ENCODE measurements around the gene GSTM4. TPM values are rescaled to one million over a fixed set of nuclear protein-coding genes. Genes with fewer than 3 reads are reported as not detected.

The GSTM4 gene
- total and polyA plus RNA-seq, 5 donors from 2014 or later, result 2.2 to 31.4 (median 14.4) TPM

DNA sequence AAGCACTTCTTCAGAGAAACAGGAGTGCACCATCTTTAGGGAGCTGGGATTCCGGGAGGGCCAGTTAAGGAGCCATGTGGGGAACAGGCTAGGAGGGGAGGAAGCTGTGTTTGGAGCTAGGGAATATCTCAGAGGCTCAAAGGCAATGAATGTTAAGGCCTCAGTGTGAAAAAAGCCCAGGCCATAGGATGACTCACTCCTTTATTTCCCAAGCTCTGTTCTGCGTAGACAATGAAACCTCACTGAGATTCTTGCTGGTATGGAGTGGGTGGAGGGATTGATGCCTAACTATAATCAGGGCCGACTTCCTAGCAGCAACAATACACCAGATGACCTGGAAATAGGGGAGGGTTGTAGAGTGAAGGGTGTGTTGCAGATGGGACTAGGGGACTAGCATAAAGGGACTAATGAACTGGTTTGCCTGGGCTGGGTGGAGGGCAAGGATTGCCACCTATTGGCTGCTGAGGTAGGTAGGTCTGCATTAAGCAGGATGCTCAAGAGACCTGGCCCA lies 38.6 kb upstream of the GSTM4 start:
- Histone ChIP-seq H3K4me3 (ENCODE audit: low read depth, low read length) (no peak overlapping the region), H3K27me3 (ENCODE audit: control insufficient read depth, insufficient read depth, low read length) (peaks cover 2% of the 10 kb centered on the region), H3K9me3 (ENCODE audit: control insufficient read depth in 2 of 2, low read length in 2 of 2) (no peaks in the 10 kb centered on the region), H3K27ac (ENCODE audit: insufficient read depth, low read length, poor library complexity, severe bottlenecking) (no peak overlapping the region), H3K36me3 (ENCODE audit: control insufficient read depth, insufficient read depth, low read length) (no peaks in the 10 kb centered on the region), H3K4me1 (ENCODE audit: control insufficient read depth, insufficient read depth, low read length, poor library complexity, severe bottlenecking) (peaks cover 31% of the 10 kb centered on the region)
- Mint-ChIP-seq H3K27me3 (peaks cover 4% of the 10 kb centered on the region), H3K27ac (peak overlapping the region; percentile 59 to 72 (median 66)), H3K4me1 (peaks cover 7 to 44% (median 33%) of the 10 kb centered on the region in 4 donors), H3K36me3 (peaks cover 5% of the 10 kb centered on the region), H3K9me3 (no peaks in the 10 kb centered on the region), H3K4me3 (peak overlapping the region in 2 of 4 donors; percentile 7 to 76)
- ATAC-seq (ENCODE audit: low read depth in 2 of 2) (no peak), DNase-seq (peak in 1 of 3 donors; percentile 21)

DNA sequence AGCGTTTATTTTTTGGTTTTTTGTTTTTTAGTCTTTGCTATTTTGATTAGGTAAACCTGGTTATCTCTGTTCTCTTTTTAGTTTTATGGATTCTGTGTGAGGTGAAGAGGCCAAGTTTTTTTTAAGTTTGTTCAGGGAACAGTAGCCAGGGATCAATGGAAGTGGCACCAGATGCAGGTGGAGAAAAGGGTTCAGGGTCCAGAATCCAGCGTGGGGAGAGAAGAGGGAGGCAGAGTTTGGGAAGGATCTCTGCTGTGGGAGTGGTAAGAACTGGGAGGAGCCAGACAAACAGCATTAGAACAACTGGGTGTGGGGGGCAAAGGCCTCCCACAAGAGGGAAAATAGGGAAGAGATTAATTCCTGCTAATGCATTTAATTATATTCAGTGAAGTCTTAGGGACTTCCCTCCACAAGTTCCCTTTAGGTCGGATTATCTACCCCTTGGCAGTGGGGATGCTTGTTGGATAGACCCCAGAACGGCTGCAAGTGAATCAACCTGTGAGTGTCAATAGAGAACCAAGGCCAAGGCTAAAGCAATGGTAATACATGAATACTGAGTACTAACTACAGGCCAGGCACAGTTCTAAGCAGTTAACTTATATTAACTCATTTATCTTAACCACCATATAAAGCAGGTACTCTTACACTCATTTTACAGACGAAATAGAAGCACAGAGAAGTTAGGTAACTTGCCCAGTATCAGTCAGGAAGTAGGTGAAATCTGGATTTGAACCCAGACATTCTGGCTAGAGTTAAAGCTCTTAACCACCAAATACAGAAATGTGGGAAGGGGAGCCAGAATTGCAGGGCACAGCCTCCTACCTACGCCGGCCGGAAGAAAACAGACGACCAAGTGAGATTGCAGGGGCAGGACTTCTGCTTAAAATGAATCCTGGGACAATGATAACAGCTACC lies 37.0 kb upstream of the GSTM4 start:
- peak overlapping the region; percentile 63 for H3K4me3 ChIP-seq (ENCODE audit: low read depth, low read length)
- H3K27ac ChIP-seq (ENCODE audit: insufficient read depth, low read length, poor library complexity, severe bottlenecking), result peak overlapping the region; percentile 85
- peaks cover 5% of the 10 kb centered on the region for H3K36me3 Mint-ChIP-seq
- H3K9me3 Mint-ChIP-seq, result no peaks in the 10 kb centered on the region
- ATAC-seq (ENCODE audit: low read depth in 2 of 2) (no peak), DNase-seq (no peak)
- H3K27ac Mint-ChIP-seq, result peak overlapping the region; percentile 94 to 98 (median 96)
- peak overlapping the region; percentile 96 to 99 (median 97) for H3K4me3 Mint-ChIP-seq
- H3K27me3 Mint-ChIP-seq, result peaks cover 4% of the 10 kb centered on the region
- no peaks in the 10 kb centered on the region for H3K36me3 ChIP-seq (ENCODE audit: control insufficient read depth, insufficient read depth, low read length)
- no peaks in the 10 kb centered on the region for H3K27me3 ChIP-seq (ENCODE audit: control insufficient read depth, insufficient read depth, low read length)
- H3K4me1 Mint-ChIP-seq, result peaks cover 7 to 60% (median 43%) of the 10 kb centered on the region in 4 donors
- H3K9me3 ChIP-seq (ENCODE audit: control insufficient read depth in 2 of 2, low read length in 2 of 2), result no peaks in the 10 kb centered on the region
- peaks cover 46% of the 10 kb centered on the region for H3K4me1 ChIP-seq (ENCODE audit: control insufficient read depth, insufficient read depth, low read length, poor library complexity, severe bottlenecking)

GRCh38 chr1:109619576-109620400 lies 36.1 kb upstream of the GSTM4 start, which contains the start of the genes AMPD2 and GNAT2:
AMPD2 (plus strand) TSS chr1:109619837; CDS start chr1:109621176, 1,339 bp downstream.
GNAT2 (minus strand) TSS chr1:109619616; CDS start chr1:109612870, 6,746 bp downstream.
- H3K27ac Mint-ChIP-seq, result peak within 1 kb of the TSS; percentile 94 to 98 (median 96)
- H3K4me1 Mint-ChIP-seq, result peaks cover 7 to 68% (median 47%) of the 10 kb centered on the region in 4 donors
- Histone ChIP-seq H3K27me3 (ENCODE audit: control insufficient read depth, insufficient read depth, low read length) (no peaks in the 10 kb centered on the region), H3K27ac (ENCODE audit: insufficient read depth, low read length, poor library complexity, severe bottlenecking) (peak within 1 kb of the TSS; percentile 85), H3K4me3 (ENCODE audit: low read depth, low read length) (peak within 1 kb of the TSS; percentile 83), H3K4me1 (ENCODE audit: control insufficient read depth, insufficient read depth, low read length, poor library complexity, severe bottlenecking) (peaks cover 54% of the 10 kb centered on the region), H3K36me3 (ENCODE audit: control insufficient read depth, insufficient read depth, low read length) (no peaks in the 10 kb centered on the region), H3K9me3 (ENCODE audit: control insufficient read depth in 2 of 2, low read length in 2 of 2) (no peaks in the 10 kb centered on the region)
- DNase-seq (peak; percentile 70 to 72 (median 71)), ATAC-seq (ENCODE audit: low read depth in 2 of 2) (peak; percentile 18 to 42)
- H3K9me3 Mint-ChIP-seq, result no peaks in the 10 kb centered on the region
- peaks cover 4% of the 10 kb centered on the region for H3K27me3 Mint-ChIP-seq
- H3K4me3 Mint-ChIP-seq, result peak within 1 kb of the TSS; percentile 96 to 99 (median 97)
- peaks cover 5% of the 10 kb centered on the region for H3K36me3 Mint-ChIP-seq

- Mint-ChIP-seq H3K4me1 (peaks cover 7 to 71% (median 48%) of the 10 kb centered on the region in 4 donors), H3K27me3 (peaks cover 4% of the 10 kb centered on the region), H3K4me3 (peak overlapping the region; percentile 96 to 99 (median 97)), H3K36me3 (peaks cover 5% of the 10 kb centered on the region), H3K9me3 (no peaks in the 10 kb centered on the region), H3K27ac (peak overlapping the region; percentile 86 to 98 (median 96))
- H3K4me3 ChIP-seq (ENCODE audit: low read depth, low read length), result peak overlapping the region; percentile 83
- DNase-seq, result no peak
- H3K36me3 ChIP-seq (ENCODE audit: control insufficient read depth, insufficient read depth, low read length), result no peaks in the 10 kb centered on the region
- no peak for ATAC-seq (ENCODE audit: low read depth in 2 of 2)
- no peaks in the 10 kb centered on the region for H3K9me3 ChIP-seq (ENCODE audit: control insufficient read depth in 2 of 2, low read length in 2 of 2)
- H3K4me1 ChIP-seq (ENCODE audit: control insufficient read depth, insufficient read depth, low read length, poor library complexity, severe bottlenecking), result peaks cover 54% of the 10 kb centered on the region
- no peaks in the 10 kb centered on the region for H3K27me3 ChIP-seq (ENCODE audit: control insufficient read depth, insufficient read depth, low read length)
- peak overlapping the region; percentile 85 for H3K27ac ChIP-seq (ENCODE audit: insufficient read depth, low read length, poor library complexity, severe bottlenecking)
These were observed 35.5 kb upstream of the GSTM4 start for GRCh38 chr1:109620401-109620791.

- DNase-seq (peak; percentile 94 to 96 (median 96)), ATAC-seq (ENCODE audit: low read depth in 2 of 2) (peak; percentile 93 to 96)
- Histone ChIP-seq H3K27me3 (ENCODE audit: control insufficient read depth, insufficient read depth, low read length) (no peaks in the 10 kb centered on the region), H3K4me1 (ENCODE audit: control insufficient read depth, insufficient read depth, low read length, poor library complexity, severe bottlenecking) (peaks cover 54% of the 10 kb centered on the region), H3K4me3 (ENCODE audit: low read depth, low read length) (peak overlapping the region; percentile 84), H3K9me3 (ENCODE audit: control insufficient read depth in 2 of 2, low read length in 2 of 2) (no peaks in the 10 kb centered on the region), H3K36me3 (ENCODE audit: control insufficient read depth, insufficient read depth, low read length) (no peaks in the 10 kb centered on the region), H3K27ac (ENCODE audit: insufficient read depth, low read length, poor library complexity, severe bottlenecking) (peak overlapping the region; percentile 85)
- Mint-ChIP-seq H3K36me3 (peaks cover 5% of the 10 kb centered on the region), H3K27me3 (peaks cover 4% of the 10 kb centered on the region), H3K4me1 (peaks cover 7 to 75% (median 46%) of the 10 kb centered on the region in 4 donors), H3K27ac (peak overlapping the region; percentile 86 to 98 (median 96)), H3K4me3 (peak overlapping the region; percentile 96 to 99 (median 97)), H3K9me3 (no peaks in the 10 kb centered on the region)
These were observed 35.0 kb upstream of the GSTM4 start for GRCh38 chr1:109620841-109621286.

- H3K9me3 ChIP-seq (ENCODE audit: control insufficient read depth in 2 of 2, low read length in 2 of 2), result no peaks in the 10 kb centered on the region
- no peaks in the 10 kb centered on the region for H3K9me3 Mint-ChIP-seq
- no peaks in the 10 kb centered on the region for H3K27me3 ChIP-seq (ENCODE audit: control insufficient read depth, insufficient read depth, low read length)
- H3K4me3 Mint-ChIP-seq, result peak overlapping the region; percentile 96 to 99 (median 97)
- H3K4me1 Mint-ChIP-seq, result peaks cover 7 to 71% (median 42%) of the 10 kb centered on the region in 4 donors
- ATAC-seq (ENCODE audit: low read depth in 2 of 2) (no peak), DNase-seq (peak in 1 of 3 donors; percentile 24)
- H3K27me3 Mint-ChIP-seq, result peaks cover 4% of the 10 kb centered on the region
- H3K4me3 ChIP-seq (ENCODE audit: low read depth, low read length), result peak overlapping the region; percentile 84
- H3K4me1 ChIP-seq (ENCODE audit: control insufficient read depth, insufficient read depth, low read length, poor library complexity, severe bottlenecking), result peaks cover 54% of the 10 kb centered on the region
- H3K36me3 Mint-ChIP-seq, result peaks cover 5% of the 10 kb centered on the region
- peak overlapping the region; percentile 85 for H3K27ac ChIP-seq (ENCODE audit: insufficient read depth, low read length, poor library complexity, severe bottlenecking)
- H3K27ac Mint-ChIP-seq, result peak overlapping the region; percentile 64 to 96 (median 94)
- H3K36me3 ChIP-seq (ENCODE audit: control insufficient read depth, insufficient read depth, low read length), result no peaks in the 10 kb centered on the region
These were observed 34.3 kb upstream of the GSTM4 start for GRCh38 chr1:109621379-109622136.

All from CD4-positive, CD25-positive, alpha-beta regulatory T cell (primary cell).